Measurements from ENCODE around the gene MRPS16. TPM values are rescaled to one million over a fixed set of nuclear protein-coding genes. Genes with fewer than 3 reads are reported as not detected.

Gene MRPS16
- 120 to 187 TPM (median 177 TPM) in 5 replicates for total RNA-seq (2022; extraction: Qiagen RNA extraction)

GRCh38 chr10:73252445-73253224 is at the start of gene MRPS16:
Gene MRPS16 (minus strand): TSS chr10:73252644. CDS start chr10:73252482, 162 bp downstream.

DNA sequence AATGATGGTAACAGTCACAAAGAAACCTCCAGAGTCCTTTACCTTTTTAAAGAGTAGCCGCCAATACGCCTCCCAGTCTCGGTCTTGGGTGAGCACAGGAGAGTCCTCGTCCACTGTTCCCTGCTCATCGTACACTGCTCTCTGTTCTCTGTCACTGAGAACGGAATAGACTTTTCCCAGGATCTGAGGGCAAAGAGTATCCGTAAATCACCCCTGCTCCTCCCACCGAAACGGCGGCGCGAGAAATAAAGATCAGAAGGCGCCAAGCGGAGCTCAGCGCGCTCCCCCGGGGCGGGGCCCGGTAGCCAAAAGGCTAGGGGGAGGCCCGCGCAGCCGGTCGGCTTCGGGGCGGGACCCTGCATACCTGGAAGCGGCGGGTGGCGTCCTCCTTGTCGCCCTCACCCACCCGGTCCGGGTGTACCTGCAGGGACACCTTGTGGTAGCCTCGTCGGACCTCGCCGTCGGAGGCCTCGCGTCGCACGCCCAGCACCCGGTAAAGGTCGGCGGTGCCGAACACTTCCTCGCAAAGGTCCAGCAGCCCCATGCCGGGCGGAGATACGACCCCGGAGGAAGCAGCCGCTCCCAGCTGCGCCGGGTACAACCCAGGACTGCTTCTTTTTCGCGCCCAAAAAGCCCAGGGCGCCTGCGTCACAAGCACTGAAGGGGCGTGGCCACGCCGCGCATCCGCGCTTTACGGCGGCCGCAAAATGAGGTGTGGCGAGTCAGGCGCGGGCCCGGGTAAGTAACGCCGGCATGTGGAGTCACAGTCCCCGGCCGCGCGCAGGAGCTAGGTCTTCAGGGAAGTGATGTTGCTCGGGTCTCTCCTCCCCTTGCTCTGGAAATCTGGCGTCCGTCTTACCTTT is 5.6 kb downstream of the MRPS16 start, which contains the start of gene DNAJC9:
TSS of gene DNAJC9 (minus strand) at position 610 of the 863 bp plus-strand sequence. CDS start at position 544, 66 bp downstream.

Other genes with a start within 250 kb of the MRPS16 start
- gene P4HA1, start 155.8 kb downstream of the MRPS16 start, total RNA-seq (2022; extraction: Qiagen RNA extraction), result 17.0 to 29.3 TPM (median 20.6 TPM) in 5 replicates
- gene NUDT13, start 142.2 kb downstream of the MRPS16 start, total RNA-seq (2022; extraction: Qiagen RNA extraction), result 2.6 to 3.0 TPM (median 2.9 TPM) in 5 replicates
- gene ECD, start 84.6 kb downstream of the MRPS16 start, total RNA-seq (2022; extraction: Qiagen RNA extraction), result 23.3 to 33.0 TPM (median 24.8 TPM) in 5 replicates
- gene FAM149B1, start 84.5 kb downstream of the MRPS16 start, total RNA-seq (2022; extraction: Qiagen RNA extraction), result 6.7 to 8.2 TPM (median 7.4 TPM) in 5 replicates
- 46.8 to 52.1 TPM (median 49.8 TPM) in 5 replicates for gene DNAJC9, start 5.4 kb downstream of the MRPS16 start, total RNA-seq (2022; extraction: Qiagen RNA extraction)
- 0.17 to 0.31 TPM (median 0.22 TPM) in 5 replicates for gene CFAP70, start 106.2 kb upstream of the MRPS16 start, total RNA-seq (2022; extraction: Qiagen RNA extraction)
- gene ANXA7, start 161.4 kb upstream of the MRPS16 start, total RNA-seq (2022; extraction: Qiagen RNA extraction), result 108 to 117 TPM (median 112 TPM) in 5 replicates
- 0.31 to 0.68 TPM (median 0.38 TPM) in 5 replicates for gene MSS51, start 180.9 kb upstream of the MRPS16 start, total RNA-seq (2022; extraction: Qiagen RNA extraction)
- 14.8 to 17.8 TPM (median 16.6 TPM) in 5 replicates for gene PPP3CB, start 243.4 kb upstream of the MRPS16 start, total RNA-seq (2022; extraction: Qiagen RNA extraction)

Measured in A549 treated with AZD2906 at 1 μM for 4 hours (cell line).